WTC11 (cell line): ENCODE data around the gene TNFRSF14.

Source experiments
- HMGA2 ChIP-seq: fragments of 250-450 bp; sonication (Bioruptor Pico); IDR thresholded peaks from 2 replicates; pipeline ENCODE4 v1.4.0; 2021; ENCODE audit warnings: mild to moderate bottlenecking, moderate library complexity
- NFYB ChIP-seq: sonication (generic); formaldehyde crosslinking; conservative IDR thresholded peaks from 2 replicates; pipeline ENCODE4 v1.8.0; 2022; ENCODE audit warnings: low read depth, missing genetic modification reagents
- TP53 ChIP-seq: sonication (generic); formaldehyde crosslinking; IDR thresholded peaks from 2 replicates; pipeline ENCODE4 v1.8.1; 2023; ENCODE audit warnings: mild to moderate bottlenecking, missing genetic modification reagents
- ZNF671 ChIP-seq: fragments of 250-450 bp; sonication (Bioruptor Pico); IDR thresholded peaks from 2 replicates; pipeline ENCODE4 v1.8.0; 2021; ENCODE audit warnings: mild to moderate bottlenecking
- TF ChIP-seq, protein P1 (sequence below): fragments of 250-450 bp; sonication (Bioruptor Pico); IDR thresholded peaks from 2 replicates; pipeline ENCODE4 v1.9.0; 2021; ENCODE audit warnings: mild to moderate bottlenecking
- TF ChIP-seq, protein P2 (sequence below): fragments of 200-600 bp; IDR thresholded peaks from 2 replicates; pipeline ENCODE4 v1.8.0; 2022; ENCODE audit warnings: antibody characterized with exemption
- TF ChIP-seq, protein P3 (sequence below): sonication (generic); formaldehyde crosslinking; IDR thresholded peaks from 2 replicates; pipeline ENCODE4 v1.8.1; 2023; ENCODE audit warnings: mild to moderate bottlenecking, moderate library complexity, missing genetic modification reagents
- TF ChIP-seq, protein P4 (sequence below): sonication (generic); formaldehyde crosslinking; IDR thresholded peaks from 2 replicates; pipeline ENCODE4 v1.8.0; 2022; ENCODE audit warnings: mild to moderate bottlenecking, missing genetic modification reagents

DNA sequence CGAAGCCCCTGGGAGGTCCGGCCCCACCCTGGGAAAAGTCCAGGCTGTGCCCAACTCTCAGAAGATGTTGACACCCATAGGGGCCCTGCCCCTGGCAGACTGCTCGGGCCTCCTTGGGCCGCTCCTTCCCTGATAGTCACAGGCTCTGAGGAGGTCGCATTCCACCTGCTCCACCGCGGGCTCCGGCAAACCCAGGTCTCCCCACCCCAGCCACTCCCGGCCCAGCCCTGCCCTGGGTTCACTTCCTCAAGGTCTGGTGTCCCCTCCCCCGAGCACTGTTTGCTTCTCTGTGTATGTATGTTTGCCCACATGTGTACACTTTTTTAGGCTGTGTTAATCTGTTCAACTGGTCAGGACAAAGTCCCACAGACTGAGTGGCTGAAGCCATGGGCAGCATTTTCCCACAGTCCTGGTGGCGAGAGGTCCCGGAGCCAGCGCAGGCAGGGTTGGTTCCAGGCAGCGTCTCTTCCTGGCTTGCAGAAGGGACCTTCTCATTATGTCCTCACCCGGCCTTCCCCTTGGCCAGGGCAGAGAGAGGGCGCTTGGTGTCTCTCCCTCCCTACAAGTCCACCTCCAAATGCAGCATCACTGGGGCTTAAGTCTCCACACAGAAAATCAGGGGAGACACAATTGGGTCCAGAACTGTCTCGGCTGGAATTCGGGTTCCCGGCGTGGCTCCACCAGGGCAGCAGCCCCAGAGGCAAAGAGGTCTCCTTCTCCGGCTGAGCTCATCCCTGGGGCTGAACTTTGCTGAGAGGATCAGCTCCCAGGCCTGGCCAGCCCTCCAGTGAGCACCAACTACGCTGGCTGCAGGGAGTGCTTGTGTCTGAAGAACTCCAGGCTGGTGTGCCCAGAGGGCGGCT lies 19.9 kb downstream of the TNFRSF14 start:
- TF ChIP-seq, protein P1, sequence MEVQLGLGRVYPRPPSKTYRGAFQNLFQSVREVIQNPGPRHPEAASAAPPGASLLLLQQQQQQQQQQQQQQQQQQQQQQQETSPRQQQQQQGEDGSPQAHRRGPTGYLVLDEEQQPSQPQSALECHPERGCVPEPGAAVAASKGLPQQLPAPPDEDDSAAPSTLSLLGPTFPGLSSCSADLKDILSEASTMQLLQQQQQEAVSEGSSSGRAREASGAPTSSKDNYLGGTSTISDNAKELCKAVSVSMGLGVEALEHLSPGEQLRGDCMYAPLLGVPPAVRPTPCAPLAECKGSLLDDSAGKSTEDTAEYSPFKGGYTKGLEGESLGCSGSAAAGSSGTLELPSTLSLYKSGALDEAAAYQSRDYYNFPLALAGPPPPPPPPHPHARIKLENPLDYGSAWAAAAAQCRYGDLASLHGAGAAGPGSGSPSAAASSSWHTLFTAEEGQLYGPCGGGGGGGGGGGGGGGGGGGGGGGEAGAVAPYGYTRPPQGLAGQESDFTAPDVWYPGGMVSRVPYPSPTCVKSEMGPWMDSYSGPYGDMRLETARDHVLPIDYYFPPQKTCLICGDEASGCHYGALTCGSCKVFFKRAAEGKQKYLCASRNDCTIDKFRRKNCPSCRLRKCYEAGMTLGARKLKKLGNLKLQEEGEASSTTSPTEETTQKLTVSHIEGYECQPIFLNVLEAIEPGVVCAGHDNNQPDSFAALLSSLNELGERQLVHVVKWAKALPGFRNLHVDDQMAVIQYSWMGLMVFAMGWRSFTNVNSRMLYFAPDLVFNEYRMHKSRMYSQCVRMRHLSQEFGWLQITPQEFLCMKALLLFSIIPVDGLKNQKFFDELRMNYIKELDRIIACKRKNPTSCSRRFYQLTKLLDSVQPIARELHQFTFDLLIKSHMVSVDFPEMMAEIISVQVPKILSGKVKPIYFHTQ = no peak
- TF ChIP-seq, protein P2, sequence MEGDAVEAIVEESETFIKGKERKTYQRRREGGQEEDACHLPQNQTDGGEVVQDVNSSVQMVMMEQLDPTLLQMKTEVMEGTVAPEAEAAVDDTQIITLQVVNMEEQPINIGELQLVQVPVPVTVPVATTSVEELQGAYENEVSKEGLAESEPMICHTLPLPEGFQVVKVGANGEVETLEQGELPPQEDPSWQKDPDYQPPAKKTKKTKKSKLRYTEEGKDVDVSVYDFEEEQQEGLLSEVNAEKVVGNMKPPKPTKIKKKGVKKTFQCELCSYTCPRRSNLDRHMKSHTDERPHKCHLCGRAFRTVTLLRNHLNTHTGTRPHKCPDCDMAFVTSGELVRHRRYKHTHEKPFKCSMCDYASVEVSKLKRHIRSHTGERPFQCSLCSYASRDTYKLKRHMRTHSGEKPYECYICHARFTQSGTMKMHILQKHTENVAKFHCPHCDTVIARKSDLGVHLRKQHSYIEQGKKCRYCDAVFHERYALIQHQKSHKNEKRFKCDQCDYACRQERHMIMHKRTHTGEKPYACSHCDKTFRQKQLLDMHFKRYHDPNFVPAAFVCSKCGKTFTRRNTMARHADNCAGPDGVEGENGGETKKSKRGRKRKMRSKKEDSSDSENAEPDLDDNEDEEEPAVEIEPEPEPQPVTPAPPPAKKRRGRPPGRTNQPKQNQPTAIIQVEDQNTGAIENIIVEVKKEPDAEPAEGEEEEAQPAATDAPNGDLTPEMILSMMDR = no peak
- no peak for TF ChIP-seq NFYB (CRISPR knock-in tag)
- no peak for TF ChIP-seq TP53
- TF ChIP-seq, protein P3, sequence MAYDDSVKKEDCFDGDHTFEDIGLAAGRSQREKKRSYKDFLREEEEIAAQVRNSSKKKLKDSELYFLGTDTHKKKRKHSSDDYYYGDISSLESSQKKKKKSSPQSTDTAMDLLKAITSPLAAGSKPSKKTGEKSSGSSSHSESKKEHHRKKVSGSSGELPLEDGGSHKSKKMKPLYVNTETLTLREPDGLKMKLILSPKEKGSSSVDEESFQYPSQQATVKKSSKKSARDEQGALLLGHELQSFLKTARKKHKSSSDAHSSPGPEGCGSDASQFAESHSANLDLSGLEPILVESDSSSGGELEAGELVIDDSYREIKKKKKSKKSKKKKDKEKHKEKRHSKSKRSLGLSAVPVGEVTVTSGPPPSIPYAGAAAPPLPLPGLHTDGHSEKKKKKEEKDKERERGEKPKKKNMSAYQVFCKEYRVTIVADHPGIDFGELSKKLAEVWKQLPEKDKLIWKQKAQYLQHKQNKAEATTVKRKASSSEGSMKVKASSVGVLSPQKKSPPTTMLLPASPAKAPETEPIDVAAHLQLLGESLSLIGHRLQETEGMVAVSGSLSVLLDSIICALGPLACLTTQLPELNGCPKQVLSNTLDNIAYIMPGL (CRISPR knock-in tag) = no peak
- no peak for TF ChIP-seq ZNF671 (CRISPR knock-in tag)
- TF ChIP-seq, protein P4, sequence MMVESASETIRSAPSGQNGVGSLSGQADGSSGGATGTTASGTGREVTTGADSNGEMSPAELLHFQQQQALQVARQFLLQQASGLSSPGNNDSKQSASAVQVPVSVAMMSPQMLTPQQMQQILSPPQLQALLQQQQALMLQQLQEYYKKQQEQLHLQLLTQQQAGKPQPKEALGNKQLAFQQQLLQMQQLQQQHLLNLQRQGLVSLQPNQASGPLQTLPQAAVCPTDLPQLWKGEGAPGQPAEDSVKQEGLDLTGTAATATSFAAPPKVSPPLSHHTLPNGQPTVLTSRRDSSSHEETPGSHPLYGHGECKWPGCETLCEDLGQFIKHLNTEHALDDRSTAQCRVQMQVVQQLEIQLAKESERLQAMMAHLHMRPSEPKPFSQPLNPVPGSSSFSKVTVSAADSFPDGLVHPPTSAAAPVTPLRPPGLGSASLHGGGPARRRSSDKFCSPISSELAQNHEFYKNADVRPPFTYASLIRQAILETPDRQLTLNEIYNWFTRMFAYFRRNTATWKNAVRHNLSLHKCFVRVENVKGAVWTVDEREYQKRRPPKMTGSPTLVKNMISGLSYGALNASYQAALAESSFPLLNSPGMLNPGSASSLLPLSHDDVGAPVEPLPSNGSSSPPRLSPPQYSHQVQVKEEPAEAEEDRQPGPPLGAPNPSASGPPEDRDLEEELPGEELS (CRISPR knock-in tag) = no peak
- no peak for TF ChIP-seq HMGA2 (CRISPR knock-in tag)
